ENCODE measurements around the gene TBCK.

TBCK gene

DNA sequence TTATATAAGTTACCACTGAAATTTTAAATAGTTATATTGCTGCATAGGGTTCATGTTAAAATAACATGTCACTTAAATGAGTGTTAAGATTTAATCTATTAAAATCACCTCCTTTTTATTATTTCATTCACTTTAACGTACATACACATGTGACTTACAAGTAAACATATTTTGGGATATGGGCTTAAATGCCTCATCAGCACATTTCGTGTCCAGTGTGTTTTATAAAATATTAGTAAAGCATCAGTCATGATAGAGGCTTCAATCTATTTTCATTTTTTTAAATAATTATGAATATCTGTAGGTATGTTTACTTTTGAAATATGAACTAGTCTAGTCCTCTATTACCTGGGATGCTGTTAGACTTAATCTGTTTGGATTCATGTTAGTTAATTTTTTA is 277.1 kb downstream of the TBCK start:
- DNase-seq (ENCODE audit: low read depth) = no peak

- no peak for DNase-seq (ENCODE audit: low read depth)
Measured at GRCh38 chr4:106038012-106038411, 278.0 kb downstream of the TBCK start.

- DNase-seq (ENCODE audit: low read depth) = no peak
Measured at GRCh38 chr4:106036848-106037247, 279.2 kb downstream of the TBCK start.

DNA sequence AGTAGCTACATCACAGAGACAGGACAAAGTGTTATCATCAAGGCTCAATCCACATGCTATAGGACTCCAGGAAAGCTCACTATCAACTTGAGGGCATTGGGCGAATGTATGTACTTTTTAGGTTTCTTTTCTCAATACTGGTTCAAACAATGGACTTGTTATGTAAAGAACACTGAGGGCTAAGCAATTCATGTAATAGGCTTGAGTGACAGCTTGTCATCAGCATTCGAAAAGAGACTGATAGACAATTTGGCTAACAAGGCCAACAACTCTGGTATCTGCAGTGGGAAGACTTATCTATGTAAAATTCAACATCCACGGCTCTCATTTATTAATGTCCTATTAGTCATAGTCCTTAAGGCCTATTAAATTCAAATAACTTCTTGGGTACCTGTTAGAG is 279.7 kb downstream of the TBCK start:
- no peak for DNase-seq (ENCODE audit: low read depth)

- DNase-seq (ENCODE audit: low read depth) = no peak
Measured at GRCh38 chr4:106035204-106035603, 280.8 kb downstream of the TBCK start.

DNA sequence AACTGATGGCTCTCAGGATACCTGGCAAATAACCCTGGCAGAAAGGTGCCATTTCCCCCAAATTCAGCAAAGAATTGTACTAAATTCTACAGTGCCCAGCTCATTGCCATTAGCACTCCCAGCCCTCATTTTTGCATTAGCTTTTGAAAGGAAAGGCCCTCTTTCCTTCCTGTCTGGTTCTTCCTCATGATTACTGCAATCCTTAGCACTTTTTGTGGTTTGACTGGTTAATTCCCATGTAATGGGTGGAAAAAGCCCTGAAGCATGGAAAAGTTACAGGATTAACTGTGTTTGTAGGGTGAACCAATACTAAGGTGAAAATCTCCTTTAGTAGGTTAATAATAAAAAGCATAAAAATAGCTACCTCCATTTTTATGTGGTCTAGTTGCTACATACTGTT is 281.3 kb downstream of the TBCK start:
- DNase-seq (ENCODE audit: low read depth) = no peak

- no peak for DNase-seq (ENCODE audit: low read depth)
Measured at GRCh38 chr4:106034220-106034619, 281.8 kb downstream of the TBCK start.

- DNase-seq (ENCODE audit: low read depth) = no peak
Measured at GRCh38 chr4:106033469-106033868, 282.5 kb downstream of the TBCK start.

DNA sequence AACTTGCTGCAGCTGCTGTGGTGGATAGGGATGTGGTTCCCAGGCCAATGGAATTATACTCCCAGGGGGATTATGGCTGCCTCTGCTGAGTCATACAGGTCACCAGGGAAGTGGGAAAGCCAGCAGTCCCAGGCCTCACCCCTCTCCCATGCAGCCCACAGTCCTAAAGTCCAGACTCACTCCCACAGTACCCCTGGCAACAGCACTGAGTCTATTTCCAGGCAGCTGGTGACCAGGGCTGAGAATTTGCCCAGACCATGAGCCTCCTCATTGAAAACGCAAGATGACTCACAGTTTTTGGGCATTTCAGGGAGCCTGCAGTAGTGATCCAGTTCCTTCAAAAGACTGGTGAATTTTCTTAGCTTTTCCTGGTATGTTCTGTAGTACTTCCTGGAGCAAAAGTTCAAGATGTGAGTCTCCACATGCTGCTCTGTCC is 283.1 kb downstream of the TBCK start:
- DNase-seq (ENCODE audit: low read depth) = no peak

DNA sequence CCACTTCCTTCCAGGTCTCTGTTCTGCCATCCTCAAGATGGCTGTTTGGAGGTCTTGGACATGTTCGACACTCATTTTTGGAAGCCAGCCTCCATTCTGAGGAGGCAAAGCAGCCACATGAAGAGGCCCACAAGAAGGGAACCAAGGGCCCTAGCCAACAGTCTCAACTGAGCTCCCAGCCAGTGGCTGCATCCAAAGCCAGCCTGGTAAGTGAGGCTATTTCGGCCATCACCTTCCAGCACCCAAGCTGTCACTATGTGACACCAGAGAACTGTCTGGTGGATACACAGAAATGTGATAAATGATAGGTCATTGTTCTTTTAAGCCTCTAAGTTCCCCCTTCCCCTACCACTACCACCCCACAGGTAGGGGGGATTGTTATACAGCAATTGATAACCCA is 293.6 kb downstream of the TBCK start:
- no peak for DNase-seq (ENCODE audit: low read depth)

DNA sequence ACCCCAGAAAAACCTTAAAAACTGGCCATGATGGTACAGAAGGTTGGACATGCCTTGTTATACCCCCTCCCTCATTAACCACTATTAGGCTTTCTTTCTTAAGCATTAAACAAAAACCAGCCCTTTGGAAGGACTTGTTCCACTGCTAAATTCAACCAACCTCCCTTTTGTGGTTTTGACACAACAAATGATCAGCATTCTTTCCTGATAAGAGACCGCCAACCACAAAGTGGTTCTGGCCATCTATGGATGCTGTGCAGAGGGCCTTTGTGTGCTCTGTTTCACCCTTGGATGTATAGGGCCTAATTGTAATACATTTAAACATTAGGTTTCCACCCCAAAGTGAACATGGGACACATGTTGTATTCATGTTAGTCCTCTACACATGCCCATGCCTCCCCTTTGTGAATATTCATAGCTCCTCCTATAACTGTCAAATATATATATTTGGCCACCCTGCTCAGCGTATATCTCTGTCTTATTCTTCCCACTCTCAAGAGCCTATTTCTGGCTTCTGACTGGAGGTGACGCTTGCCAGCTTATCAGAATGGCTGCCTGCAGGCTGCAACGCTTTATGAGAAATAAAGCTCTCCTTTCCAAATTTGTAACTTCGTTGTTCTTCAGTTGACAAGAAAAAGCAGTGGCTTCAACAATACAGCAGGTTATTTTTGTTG is 294.1 kb downstream of the TBCK start:
- no peak for DNase-seq (ENCODE audit: low read depth)

GRCh38 chr4:106019771-106020170 is 296.2 kb downstream of the TBCK start:
- DNase-seq (ENCODE audit: low read depth) = no peak

- DNase-seq (ENCODE audit: low read depth) = no peak
Measured at GRCh38 chr4:106017975-106018374, 298.0 kb downstream of the TBCK start.

DNA sequence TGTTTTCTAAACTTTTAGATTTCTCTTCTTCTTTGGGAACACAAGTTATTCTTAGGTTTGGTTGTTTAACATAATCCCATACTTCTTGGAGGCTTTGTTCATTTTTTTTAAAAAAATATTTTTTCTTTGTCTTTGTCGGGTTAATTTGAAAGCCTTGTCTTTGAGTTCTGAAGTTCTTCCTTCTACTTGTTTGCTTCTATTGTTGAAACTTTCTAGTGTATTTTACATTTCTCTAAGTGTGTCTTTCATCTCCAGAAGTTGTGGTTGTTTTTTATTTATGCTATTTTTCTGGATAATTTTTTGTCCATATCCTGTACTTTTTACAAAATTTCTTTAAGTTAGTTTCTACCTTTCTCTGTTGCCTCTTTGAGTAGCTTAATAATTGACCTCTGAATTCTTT is 304.6 kb downstream of the TBCK start:
- DNase-seq (ENCODE audit: low read depth) = no peak

- no peak for DNase-seq (ENCODE audit: low read depth)
Measured at GRCh38 chr4:106010761-106011160, 305.2 kb downstream of the TBCK start.

GRCh38 chr4:106002994-106003393 is 313.0 kb downstream of the TBCK start:
- DNase-seq (ENCODE audit: low read depth) = no peak

GRCh38 chr4:105998171-105999063 is 317.6 kb downstream of the TBCK start:
- DNase-seq (ENCODE audit: low read depth) = no peak

- no peak for DNase-seq (ENCODE audit: low read depth)
Measured at GRCh38 chr4:105996845-105997244, 319.2 kb downstream of the TBCK start.

DNA sequence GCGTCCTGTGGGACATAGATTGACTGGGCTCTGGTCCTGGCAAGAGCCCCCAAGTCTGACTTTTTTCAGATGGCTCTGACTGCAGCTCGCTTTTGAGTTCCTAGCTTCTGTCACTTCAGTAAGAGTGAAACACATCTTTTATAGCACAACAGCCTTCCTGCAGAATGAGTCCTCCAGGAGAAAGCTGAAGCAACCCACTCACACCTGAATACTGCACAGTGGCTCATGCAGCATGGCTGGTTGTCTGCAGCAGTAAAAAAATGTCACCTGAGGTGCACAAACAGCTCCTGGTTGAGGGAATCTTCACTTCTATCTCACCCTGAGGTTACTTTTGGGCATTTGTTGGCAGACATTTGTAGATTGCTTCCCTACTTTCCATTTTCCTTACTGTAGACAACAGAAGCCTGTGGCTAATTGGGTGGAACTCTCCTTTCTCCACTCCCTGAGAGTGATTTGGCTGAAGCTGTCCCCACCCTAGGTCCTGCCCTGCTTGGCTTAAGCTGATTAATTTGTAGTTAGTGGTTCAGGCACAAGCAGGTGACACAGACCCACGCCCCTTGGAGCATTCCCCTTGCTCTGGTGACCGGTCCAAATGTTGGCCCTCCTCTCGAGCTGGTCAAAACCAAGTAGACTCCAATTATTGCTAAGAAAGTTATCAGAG is 321.0 kb downstream of the TBCK start:
- DNase-seq (ENCODE audit: low read depth) = no peak

GRCh38 chr4:105994061-105994460 is 321.9 kb downstream of the TBCK start:
- no peak for DNase-seq (ENCODE audit: low read depth)

- no peak for DNase-seq (ENCODE audit: low read depth)
Measured at GRCh38 chr4:105992641-105993305, 323.2 kb downstream of the TBCK start.

DNA sequence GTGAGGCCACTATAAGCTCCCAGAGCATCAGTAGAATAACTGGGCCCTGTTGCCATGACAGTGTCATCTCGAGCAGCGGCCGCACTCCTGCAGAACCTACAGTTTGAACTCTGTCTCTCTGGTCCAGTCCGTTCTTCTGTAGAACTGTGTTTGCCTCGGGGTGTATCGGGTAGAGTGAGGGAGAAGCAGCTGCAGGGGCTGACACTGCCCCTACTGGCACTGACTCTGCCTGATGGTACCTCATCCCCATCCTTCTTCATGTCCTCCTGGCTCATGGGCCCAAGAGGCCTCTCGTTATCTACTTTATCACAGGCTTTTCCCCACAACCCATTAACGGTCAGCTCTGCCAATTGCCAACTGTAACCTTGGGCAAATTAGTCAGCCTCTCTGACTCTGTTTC is 324.3 kb downstream of the TBCK start:
- no peak for DNase-seq (ENCODE audit: low read depth)
